Activated B cell treated with CpG ODN at 0.5 μM for 24 hours (primary cell): ENCODE results near the gene MYO15B. TPM values are rescaled to one million over a fixed set of nuclear protein-coding genes. Genes with fewer than 3 reads are reported as not detected.

Experiments
- ATAC-seq: fragments of 200-7000 bp; cut with Tn5 transposase; one replicate; pipeline ENCODE4 v1.10.0; 2021; ENCODE audit warnings: low read depth, mild to moderate bottlenecking, moderate library complexity
- CTCF ChIA-PET: fragments of 350-600 bp; sonication (Branson Sonifier 250); formaldehyde crosslinking; loops from one replicate; lab custom pipeline; 2021; ENCODE audit warnings: antibody characterized with exemption; lab: Charles Lee
- POLR2A ChIA-PET: fragments of 350-600 bp; sonication (Branson Sonifier 250); formaldehyde crosslinking; loops from one replicate; lab custom pipeline; 2021; ENCODE audit warnings: antibody characterized with exemption; lab: Charles Lee
- DNase-seq: peaks from one replicate; pipeline ENCODE4 v3.0.0; 2022
- H3K27ac Mint-ChIP-seq: one replicate; pipeline ENCODE4 v1.8.0; 2020; ENCODE audit warnings: mixed read lengths
- H3K27me3 Mint-ChIP-seq: one replicate; pipeline ENCODE4 v1.8.0; 2021; ENCODE audit warnings: mixed read lengths
- H3K36me3 Mint-ChIP-seq: one replicate; pipeline ENCODE4 v1.8.0; 2021; ENCODE audit warnings: low read depth, mixed read lengths
- H3K4me1 Mint-ChIP-seq: one replicate; pipeline ENCODE4 v1.8.0; 2021; ENCODE audit warnings: mixed read lengths
- H3K4me3 Mint-ChIP-seq: one replicate; pipeline ENCODE4 v1.8.0; 2020; ENCODE audit warnings: mild to moderate bottlenecking, mixed read lengths
- H3K9me3 Mint-ChIP-seq: one replicate; pipeline ENCODE4 v1.8.0; 2020; ENCODE audit warnings: mixed read lengths
- CTCF ChIP-seq: fragments of 200-600 bp; IDR thresholded peaks from one replicate; pipeline ENCODE4 v1.8.0; 2022; ENCODE audit warnings: antibody characterized with exemption, mild to moderate bottlenecking
- intact Hi-C: fragments of 100-400 bp; cut with micrococcal nuclease; formaldehyde crosslinking; loops from one replicate; pipeline ENCODE4 v1.15.1; 2024
- total RNA-seq: library from RNA; stranded (reverse); gene quantifications from 2 replicates; pipeline ENCODE4 v1.2.3, GENCODE V29; 2022

The MYO15B gene
- total RNA-seq, 1 donor from 2014 or later, result 264 TPM

- Mint-ChIP-seq H3K27ac (no peak overlapping the region), H3K4me1 (peaks cover 13% of the 10 kb centered on the region), H3K36me3 (peaks cover 10% of the 10 kb centered on the region), H3K9me3 (no peaks in the 10 kb centered on the region), H3K4me3 (no peak overlapping the region), H3K27me3 (no peaks in the 10 kb centered on the region)
- no peak for TF ChIP-seq CTCF
- intact Hi-C loops, result loop anchor here (5.0 kb wide), 1 partner anchor 52 kb away; no protein-coding TSS in a partner anchor
- ATAC-seq (no peak), DNase-seq (no peak)
- ChIA-PET CTCF (interaction anchor here (0.9 to 11.7 kb wide), 8 partner anchors 18 to 118 kb away, joined by 3 to 346 read pairs (median 6); partner anchors contain the start of gene TSEN54), POLR2A (interaction anchor here (2.3 kb wide), 1 partner anchor 11 kb away, joined by 10 read pairs; a partner anchor contains a TSS)
Measured at GRCh38 chr17:75634754-75635609, 47.4 kb downstream of the MYO15B start.

GRCh38 chr17:75635610-75636202 lies 48.1 kb downstream of the MYO15B start:
- no peak overlapping the region for H3K27ac Mint-ChIP-seq
- DNase-seq, result no peak
- CTCF ChIA-PET, result interaction anchor here (0.8 to 11.7 kb wide), 4 partner anchors 9 to 114 kb away, joined by 3 to 346 read pairs (median 38); no protein-coding TSS in a partner anchor

GRCh38 chr17:75636381-75637142 lies 49.0 kb downstream of the MYO15B start:
- POLR2A ChIA-PET, result no interaction called here
- DNase-seq (no peak), ATAC-seq (no peak)
- no peaks in the 10 kb centered on the region for H3K9me3 Mint-ChIP-seq
- H3K36me3 Mint-ChIP-seq, result peaks cover 2% of the 10 kb centered on the region
- H3K4me1 Mint-ChIP-seq, result peaks cover 13% of the 10 kb centered on the region
- H3K4me3 Mint-ChIP-seq, result no peak overlapping the region
- CTCF ChIA-PET, result interaction anchor here (0.8 to 11.7 kb wide), 3 partner anchors 9 to 113 kb away, joined by 3 to 346 read pairs (median 72); no protein-coding TSS in a partner anchor
- intact Hi-C loops, result no loop called here
- H3K27me3 Mint-ChIP-seq, result no peaks in the 10 kb centered on the region
- TF ChIP-seq CTCF, result no peak
- H3K27ac Mint-ChIP-seq, result no peak overlapping the region

More at GRCh38 chr17:75635610-75636202, 48.1 kb downstream of the MYO15B start:
- intact Hi-C loops, result no loop called here
- peaks cover 6% of the 10 kb centered on the region for H3K36me3 Mint-ChIP-seq
- no peak for TF ChIP-seq CTCF
- H3K4me1 Mint-ChIP-seq, result peaks cover 13% of the 10 kb centered on the region
- ATAC-seq, result no peak
- no peaks in the 10 kb centered on the region for H3K9me3 Mint-ChIP-seq
- POLR2A ChIA-PET, result no interaction called here
- H3K4me3 Mint-ChIP-seq, result no peak overlapping the region
- H3K27me3 Mint-ChIP-seq, result no peaks in the 10 kb centered on the region

- no peak for TF ChIP-seq CTCF
- POLR2A ChIA-PET, result no interaction called here
- Mint-ChIP-seq H3K4me3 (no peak overlapping the region), H3K4me1 (peaks cover 13% of the 10 kb centered on the region), H3K27ac (no peak overlapping the region), H3K36me3 (peaks cover 3% of the 10 kb centered on the region), H3K9me3 (no peaks in the 10 kb centered on the region), H3K27me3 (no peaks in the 10 kb centered on the region)
- no peak for ATAC-seq
- CTCF ChIA-PET, result interaction anchor here (7.4 to 11.7 kb wide), 2 partner anchors 16 to 113 kb away, joined by 72 to 346 read pairs; no protein-coding TSS in a partner anchor
- DNase-seq, result no peak
- intact Hi-C loops, result no loop called here
Measured at GRCh38 chr17:75637143-75637538, 49.5 kb downstream of the MYO15B start.
